T-helper 1 cell treated with Interleukin-12 subunit alpha and Interleukin-12 subunit beta and Interleukin-4 antibody, amounts not matched to agents 30 μg/mL and 1 μg/mL, for 36 hours (primary cell): ENCODE data around the gene MLLT3.
A peak's percentile ranks its signal among the peaks of the same experiment; 100 is the strongest.

Experiments used
- H3K27ac Mint-ChIP-seq: one replicate; pipeline ENCODE4 v1.8.0; 2021; ENCODE audit warnings: mild to moderate bottlenecking, mixed read lengths
- H3K27me3 Mint-ChIP-seq: one replicate; pipeline ENCODE4 v1.8.0; 2021; ENCODE audit warnings: low read depth, mixed read lengths
- H3K36me3 Mint-ChIP-seq: one replicate; pipeline ENCODE4 v1.8.0; 2021; ENCODE audit warnings: low read depth, mixed read lengths
- H3K4me1 Mint-ChIP-seq: one replicate; pipeline ENCODE4 v1.8.0; 2021; ENCODE audit warnings: low read depth, mixed read lengths
- H3K4me3 Mint-ChIP-seq: one replicate; pipeline ENCODE4 v1.8.0; 2021; ENCODE audit warnings: mild to moderate bottlenecking, moderate library complexity, mixed read lengths
- H3K9me3 Mint-ChIP-seq: one replicate; pipeline ENCODE4 v1.8.0; 2021; ENCODE audit warnings: mixed read lengths

The MLLT3 gene

GRCh38 chr9:20549053-20549452, 73.2 kb downstream of the MLLT3 start:
- Mint-ChIP-seq H3K36me3 (peaks cover 13% of the 10 kb centered on the region), H3K4me1 (peaks cover 45% of the 10 kb centered on the region), H3K9me3 (no peaks in the 10 kb centered on the region), H3K27me3 (no peaks in the 10 kb centered on the region), H3K4me3 (no peak overlapping the region), H3K27ac (no peak overlapping the region)

GRCh38 chr9:20545023-20545622, 77.2 kb downstream of the MLLT3 start:
- H3K4me1 Mint-ChIP-seq, result peaks cover 26% of the 10 kb centered on the region
- no peaks in the 10 kb centered on the region for H3K27me3 Mint-ChIP-seq
- peaks cover 23% of the 10 kb centered on the region for H3K9me3 Mint-ChIP-seq
- no peak overlapping the region for H3K4me3 Mint-ChIP-seq
- no peak overlapping the region for H3K27ac Mint-ChIP-seq
- H3K36me3 Mint-ChIP-seq, result peaks cover 40% of the 10 kb centered on the region

- H3K4me3 Mint-ChIP-seq, result no peak overlapping the region
- H3K27ac Mint-ChIP-seq, result no peak overlapping the region
- peaks cover 35% of the 10 kb centered on the region for H3K9me3 Mint-ChIP-seq
- H3K36me3 Mint-ChIP-seq, result peaks cover 51% of the 10 kb centered on the region
- H3K4me1 Mint-ChIP-seq, result peaks cover 34% of the 10 kb centered on the region
- no peaks in the 10 kb centered on the region for H3K27me3 Mint-ChIP-seq
These were observed 82.0 kb downstream of the MLLT3 start for GRCh38 chr9:20540169-20540863.

- Mint-ChIP-seq H3K36me3 (peaks cover 45% of the 10 kb centered on the region), H3K27me3 (no peaks in the 10 kb centered on the region), H3K4me1 (peaks cover 34% of the 10 kb centered on the region), H3K27ac (no peak overlapping the region), H3K9me3 (peaks cover 35% of the 10 kb centered on the region), H3K4me3 (no peak overlapping the region)
These were observed 83.3 kb downstream of the MLLT3 start for GRCh38 chr9:20538956-20539355.

GRCh38 chr9:20538092-20538491, 84.2 kb downstream of the MLLT3 start:
- Mint-ChIP-seq H3K36me3 (peaks cover 44% of the 10 kb centered on the region), H3K9me3 (peaks cover 35% of the 10 kb centered on the region), H3K4me1 (peaks cover 32% of the 10 kb centered on the region), H3K27me3 (no peaks in the 10 kb centered on the region), H3K27ac (no peak overlapping the region), H3K4me3 (no peak overlapping the region)

- no peak overlapping the region for H3K4me3 Mint-ChIP-seq
- H3K4me1 Mint-ChIP-seq, result peaks cover 27% of the 10 kb centered on the region
- H3K36me3 Mint-ChIP-seq, result peaks cover 40% of the 10 kb centered on the region
- H3K27ac Mint-ChIP-seq, result no peak overlapping the region
- peaks cover 30% of the 10 kb centered on the region for H3K9me3 Mint-ChIP-seq
- H3K27me3 Mint-ChIP-seq, result no peaks in the 10 kb centered on the region
These were observed 85.0 kb downstream of the MLLT3 start for GRCh38 chr9:20537294-20537693.

GRCh38 chr9:20532584-20532983, 89.7 kb downstream of the MLLT3 start:
- no peaks in the 10 kb centered on the region for H3K9me3 Mint-ChIP-seq
- peaks cover 19% of the 10 kb centered on the region for H3K36me3 Mint-ChIP-seq
- H3K4me3 Mint-ChIP-seq, result no peak overlapping the region
- peaks cover 56% of the 10 kb centered on the region for H3K4me1 Mint-ChIP-seq
- H3K27ac Mint-ChIP-seq, result no peak overlapping the region
- H3K27me3 Mint-ChIP-seq, result no peaks in the 10 kb centered on the region

- Mint-ChIP-seq H3K4me1 (peaks cover 60% of the 10 kb centered on the region), H3K4me3 (peak overlapping the region; percentile 46), H3K27ac (peak overlapping the region; percentile 71)
These were observed 92.5 kb downstream of the MLLT3 start for GRCh38 chr9:20529837-20530236.

GRCh38 chr9:20528253-20528652, 94.0 kb downstream of the MLLT3 start:
- peaks cover 62% of the 10 kb centered on the region for H3K4me1 Mint-ChIP-seq
- H3K9me3 Mint-ChIP-seq, result no peaks in the 10 kb centered on the region
- H3K36me3 Mint-ChIP-seq, result peaks cover 13% of the 10 kb centered on the region
- no peaks in the 10 kb centered on the region for H3K27me3 Mint-ChIP-seq
- H3K4me3 Mint-ChIP-seq, result peak overlapping the region; percentile 29
- peak overlapping the region; percentile 42 for H3K27ac Mint-ChIP-seq

More at GRCh38 chr9:20529837-20530236, 92.5 kb downstream of the MLLT3 start:
- no peaks in the 10 kb centered on the region for H3K9me3 Mint-ChIP-seq
- no peaks in the 10 kb centered on the region for H3K27me3 Mint-ChIP-seq
- peaks cover 16% of the 10 kb centered on the region for H3K36me3 Mint-ChIP-seq

GRCh38 chr9:20526500-20527319, 95.6 kb downstream of the MLLT3 start:
- Mint-ChIP-seq H3K9me3 (no peaks in the 10 kb centered on the region), H3K27me3 (no peaks in the 10 kb centered on the region), H3K4me3 (no peak overlapping the region), H3K36me3 (peaks cover 16% of the 10 kb centered on the region), H3K4me1 (peaks cover 67% of the 10 kb centered on the region), H3K27ac (no peak overlapping the region)

GRCh38 chr9:20524776-20525175, 97.5 kb downstream of the MLLT3 start:
- H3K4me3 Mint-ChIP-seq, result no peak overlapping the region
- H3K36me3 Mint-ChIP-seq, result peaks cover 8% of the 10 kb centered on the region
- H3K9me3 Mint-ChIP-seq, result no peaks in the 10 kb centered on the region
- H3K27me3 Mint-ChIP-seq, result no peaks in the 10 kb centered on the region
- H3K4me1 Mint-ChIP-seq, result peaks cover 60% of the 10 kb centered on the region
- H3K27ac Mint-ChIP-seq, result peak overlapping the region; percentile 18

GRCh38 chr9:20518737-20519136, 103.6 kb downstream of the MLLT3 start:
- no peak overlapping the region for H3K4me3 Mint-ChIP-seq
- peaks cover 16% of the 10 kb centered on the region for H3K36me3 Mint-ChIP-seq
- no peaks in the 10 kb centered on the region for H3K9me3 Mint-ChIP-seq
- H3K4me1 Mint-ChIP-seq, result peaks cover 50% of the 10 kb centered on the region
- H3K27me3 Mint-ChIP-seq, result no peaks in the 10 kb centered on the region
- H3K27ac Mint-ChIP-seq, result no peak overlapping the region

GRCh38 chr9:20513126-20513913, 109.0 kb downstream of the MLLT3 start:
- Mint-ChIP-seq H3K4me1 (peaks cover 65% of the 10 kb centered on the region), H3K4me3 (peak overlapping the region; percentile 32), H3K36me3 (peaks cover 19% of the 10 kb centered on the region), H3K9me3 (no peaks in the 10 kb centered on the region), H3K27ac (peak overlapping the region; percentile 76), H3K27me3 (no peaks in the 10 kb centered on the region)

GRCh38 chr9:20512636-20513035, 109.7 kb downstream of the MLLT3 start:
- H3K4me3 Mint-ChIP-seq, result no peak overlapping the region
- peaks cover 19% of the 10 kb centered on the region for H3K36me3 Mint-ChIP-seq
- H3K27ac Mint-ChIP-seq, result peak overlapping the region; percentile 76
- no peaks in the 10 kb centered on the region for H3K9me3 Mint-ChIP-seq
- peaks cover 69% of the 10 kb centered on the region for H3K4me1 Mint-ChIP-seq
- no peaks in the 10 kb centered on the region for H3K27me3 Mint-ChIP-seq
